Glutamatergic neuron (in vitro differentiated cells): ENCODE data around the gene CD84. TPM values are rescaled to one million over a fixed set of nuclear protein-coding genes. Genes with fewer than 3 reads are reported as not detected.

Source experiments
- DNase-seq: peaks from one replicate; pipeline ENCODE4 v3.0.0; 2022
- H3K27ac Mint-ChIP-seq: one replicate; pipeline ENCODE4 v1.8.0; 2020; ENCODE audit warnings: mild to moderate bottlenecking, mixed read lengths, inconsistent platforms; ENCODE audit not compliant: unreplicated experiment
- H3K27me3 Mint-ChIP-seq: one replicate; pipeline ENCODE4 v1.8.0; 2020; ENCODE audit warnings: mild to moderate bottlenecking, moderate library complexity, mixed read lengths, inconsistent platforms; ENCODE audit not compliant: unreplicated experiment
- H3K36me3 Mint-ChIP-seq: one replicate; pipeline ENCODE4 v1.8.0; 2020; ENCODE audit warnings: mild to moderate bottlenecking, mixed read lengths, inconsistent platforms; ENCODE audit not compliant: unreplicated experiment
- H3K4me1 Mint-ChIP-seq: one replicate; pipeline ENCODE4 v1.8.0; 2020; ENCODE audit warnings: mild to moderate bottlenecking, low read depth, mixed read lengths, inconsistent platforms; ENCODE audit not compliant: unreplicated experiment
- H3K4me3 Mint-ChIP-seq: one replicate; pipeline ENCODE4 v1.8.0; 2020; ENCODE audit warnings: mild to moderate bottlenecking, mixed read lengths, inconsistent platforms; ENCODE audit not compliant: unreplicated experiment
- H3K9me3 Mint-ChIP-seq: one replicate; pipeline ENCODE4 v1.8.0; 2020; ENCODE audit warnings: mild to moderate bottlenecking, moderate library complexity, mixed read lengths, inconsistent platforms; ENCODE audit not compliant: unreplicated experiment
- CTCF ChIP-seq: fragments of 200-600 bp; sonication (generic); IDR thresholded peaks from one replicate; pipeline ENCODE4 v1.5.0; 2021; ENCODE audit not compliant: partially characterized antibody, unreplicated experiment
- total RNA-seq: library from RNA; stranded (reverse); fragmentation: NEBNext Ultra II Directional; extraction: Animal tissue kit (Norgen Biotek cat#: 25700); gene quantifications from one replicate; pipeline ENCODE4 v1.2.1, GENCODE V29; 2021; ENCODE audit not compliant: unreplicated experiment

CD84 gene
- total RNA-seq, 1 donor from 2014 or later: not detected

DNA sequence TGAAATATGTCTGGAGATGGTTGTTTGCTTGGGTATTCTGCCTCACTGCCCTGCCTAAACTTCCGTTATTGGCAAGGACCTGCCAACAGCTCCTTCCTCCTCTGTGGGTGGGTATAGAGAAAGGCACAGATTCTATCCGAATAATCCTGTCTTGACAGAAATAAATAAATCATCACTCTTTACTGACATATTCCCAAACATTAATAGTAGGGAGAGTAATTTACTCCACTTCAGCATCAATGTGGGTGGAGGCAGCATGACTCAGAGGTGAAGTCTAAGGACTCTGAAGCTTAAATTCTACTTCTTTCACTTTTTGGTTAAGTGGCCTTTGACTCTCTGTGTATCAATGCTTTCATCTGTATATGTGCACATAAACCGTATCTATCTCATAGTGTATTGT lies 2.9 kb downstream of the CD84 start:
- no peak for TF ChIP-seq CTCF
- no peaks in the 10 kb centered on the region for H3K4me1 Mint-ChIP-seq

DNA sequence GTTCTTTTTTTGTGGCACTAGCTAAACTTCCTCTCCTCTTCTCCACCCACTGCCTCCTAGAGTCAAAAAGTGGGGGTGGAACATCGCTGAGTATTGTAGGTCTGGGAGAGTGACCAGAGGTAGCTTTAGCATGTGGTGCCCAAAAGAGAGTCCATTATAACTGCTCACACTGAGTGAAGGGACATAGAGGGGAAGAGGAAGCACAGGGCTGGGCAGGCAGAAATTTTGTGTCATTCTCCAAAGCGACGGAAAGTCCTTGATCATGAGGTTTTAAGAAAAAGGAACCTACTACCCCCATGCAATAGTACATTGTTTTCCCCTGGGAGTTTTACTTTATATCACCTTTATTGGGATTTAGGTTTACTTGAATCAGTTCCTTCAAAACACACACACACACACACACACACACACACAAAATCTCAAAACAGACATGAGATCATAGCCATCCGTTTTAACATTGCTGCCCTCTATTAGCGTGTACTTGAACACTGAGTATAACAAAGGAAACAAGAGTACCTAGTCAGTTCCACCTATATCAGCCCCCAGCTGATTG lies 4.1 kb downstream of the CD84 start:
- no peak for DNase-seq
- peaks cover 2% of the 10 kb centered on the region for H3K9me3 Mint-ChIP-seq
- no peaks in the 10 kb centered on the region for H3K36me3 Mint-ChIP-seq
- H3K4me1 Mint-ChIP-seq: no peaks in the 10 kb centered on the region
- no peaks in the 10 kb centered on the region for H3K27me3 Mint-ChIP-seq
- H3K27ac Mint-ChIP-seq: no peak overlapping the region
- H3K4me3 Mint-ChIP-seq: no peak overlapping the region
- TF ChIP-seq CTCF: no peak

More for the DNA sequence above, 2.9 kb downstream of the CD84 start:
- H3K9me3 Mint-ChIP-seq: peaks cover 2% of the 10 kb centered on the region
- H3K27me3 Mint-ChIP-seq: no peaks in the 10 kb centered on the region
- DNase-seq: no peak
- no peak overlapping the region for H3K4me3 Mint-ChIP-seq
- H3K36me3 Mint-ChIP-seq: no peaks in the 10 kb centered on the region
- no peak overlapping the region for H3K27ac Mint-ChIP-seq

- TF ChIP-seq CTCF: no peak
- Mint-ChIP-seq H3K36me3 (no peaks in the 10 kb centered on the region), H3K27me3 (no peaks in the 10 kb centered on the region), H3K27ac (no peak overlapping the region), H3K9me3 (peaks cover 2% of the 10 kb centered on the region), H3K4me3 (no peak overlapping the region), H3K4me1 (no peaks in the 10 kb centered on the region)
- DNase-seq: no peak
Measured at GRCh38 chr1:160570840-160571239, 8.5 kb downstream of the CD84 start.

GRCh38 chr1:160569806-160570205 lies 9.5 kb downstream of the CD84 start:
- Mint-ChIP-seq H3K4me1 (no peaks in the 10 kb centered on the region), H3K27me3 (no peaks in the 10 kb centered on the region), H3K27ac (no peak overlapping the region), H3K9me3 (peaks cover 2% of the 10 kb centered on the region), H3K4me3 (no peak overlapping the region), H3K36me3 (no peaks in the 10 kb centered on the region)
- no peak for DNase-seq
- no peak for TF ChIP-seq CTCF

DNA sequence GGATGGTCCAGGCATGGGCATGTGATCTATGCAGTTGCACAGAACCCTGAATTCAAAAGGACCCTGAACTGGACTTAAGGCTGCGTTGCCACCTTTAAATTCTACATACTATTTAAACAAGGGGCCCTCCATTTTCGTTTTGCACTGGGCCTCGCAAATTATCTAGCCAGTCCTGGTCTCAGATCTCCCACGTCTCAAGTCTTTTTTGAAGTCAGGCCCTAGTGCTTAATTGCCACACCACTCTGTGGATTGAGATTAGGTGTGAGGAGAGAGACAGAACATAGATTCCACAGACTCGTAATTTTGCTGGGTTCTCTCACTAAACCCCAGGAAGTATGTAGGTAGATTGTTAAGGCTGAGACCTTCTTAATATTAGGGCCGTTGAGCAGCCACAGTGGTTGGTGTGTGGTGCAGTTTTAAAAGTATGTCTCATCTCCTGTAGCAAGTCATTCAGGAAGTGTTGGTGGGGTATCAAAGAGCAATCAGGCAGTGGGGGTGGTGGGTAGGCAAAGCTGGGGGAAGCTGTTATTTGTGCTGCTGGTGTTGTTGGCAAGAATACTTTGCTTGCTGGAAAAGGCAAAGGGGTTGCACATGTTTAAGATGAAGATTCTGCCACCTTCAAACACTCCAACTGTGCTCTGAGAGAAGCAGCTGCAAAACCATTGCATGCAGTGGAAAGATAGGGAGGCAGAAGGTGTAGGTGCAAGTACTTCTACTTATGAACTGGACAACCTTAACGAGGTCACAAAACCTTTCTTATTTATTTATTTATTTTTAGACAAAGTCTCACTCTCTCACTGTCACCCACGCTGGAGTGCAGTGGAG lies 11.2 kb downstream of the CD84 start:
- Mint-ChIP-seq H3K4me1 (no peaks in the 10 kb centered on the region), H3K27me3 (no peaks in the 10 kb centered on the region), H3K4me3 (no peak overlapping the region), H3K9me3 (peaks cover 3% of the 10 kb centered on the region), H3K36me3 (no peaks in the 10 kb centered on the region), H3K27ac (no peak overlapping the region)
- TF ChIP-seq CTCF: no peak
- no peak for DNase-seq
